ENCODE results near the gene DSCAM. TPM values are rescaled to one million over a fixed set of nuclear protein-coding genes. Genes with fewer than 3 reads are reported as not detected.

Gene DSCAM
- total and polyA plus RNA-seq, 10 of the 15 experiments (the other 5 are each of a cell fraction or from before 2014, with no cell fraction given): not detected

DNA sequence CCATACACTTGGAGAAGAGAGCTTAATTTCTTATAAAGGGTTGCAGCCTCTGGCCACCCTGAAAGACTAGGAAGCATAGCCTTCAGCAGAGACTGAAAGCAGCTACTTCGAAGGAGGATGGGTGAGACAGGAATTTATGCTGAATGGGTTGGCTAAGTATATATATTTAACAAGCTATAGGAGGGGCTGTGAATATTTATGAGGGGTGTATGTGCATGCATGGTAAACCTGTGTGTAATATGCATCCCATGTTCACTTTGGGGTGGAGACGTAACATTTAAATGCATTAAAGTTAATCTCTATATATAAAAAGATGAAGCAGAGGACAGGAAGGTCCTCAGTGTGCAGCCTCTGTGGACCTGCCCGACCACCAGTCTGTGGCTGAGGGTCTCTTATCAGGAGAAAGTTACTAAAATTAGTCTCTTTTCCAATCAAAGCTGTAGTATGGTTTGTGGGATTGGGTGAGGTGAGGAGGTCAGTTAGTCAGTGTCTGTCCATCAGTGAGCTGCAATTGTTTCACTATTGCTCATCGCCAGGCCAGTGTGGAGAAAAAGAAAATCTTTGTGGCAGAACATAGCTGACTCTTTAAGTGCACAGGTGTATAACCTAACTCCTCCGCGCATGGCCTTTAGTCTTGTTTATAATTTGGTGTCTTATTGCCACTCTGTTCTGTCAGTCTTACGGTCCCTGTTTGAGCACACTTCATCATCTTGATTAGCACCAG, 35.4 kb upstream of the DSCAM start:
- POLR2A ChIA-PET: no interaction called here
- intact Hi-C loops (cut with micrococcal nuclease; ENCODE audit: unreplicated experiment): no loop called here

More for the DNA sequence above, 35.4 kb upstream of the DSCAM start:
- BruUV-seq (replicated peaks): no TSS peak
- CTCF ChIA-PET: no interaction called here
- H2AFZ ChIP-seq (ENCODE audit: control insufficient read depth, low read depth, low read length): no peak overlapping the region
- DNase-seq (ENCODE audit: low read depth, low spot score): no peak
- no peak for FAIRE-seq
- SMC1A ChIA-PET (ENCODE audit: uncharacterized antibody, unreplicated experiment): no interaction called here
- RAD21 ChIA-PET (ENCODE audit: unreplicated experiment): no interaction called here
- H3K79me2 ChIP-seq (ENCODE audit: control insufficient read depth, insufficient read depth, low read length): no peaks in the 10 kb centered on the region
- TF ChIP-seq IRF3 (IDR thresholded peaks at IDR 0.05): no peak
- no peak for TF ChIP-seq ZNF217 (IDR thresholded peaks at IDR 0.05)
- TF ChIP-seq POU2F2 (IDR thresholded peaks at IDR 0.05; ENCODE audit: borderline replicate concordance, low read depth, low read length): no peak
- TF ChIP-seq EP300 (IDR thresholded peaks at IDR 0.05; ENCODE audit: borderline replicate concordance in 1 of 2, control insufficient read depth in 1 of 2, low read depth in 2 of 2, low read length in 2 of 2): no peak
- TF ChIP-seq, protein P1, sequence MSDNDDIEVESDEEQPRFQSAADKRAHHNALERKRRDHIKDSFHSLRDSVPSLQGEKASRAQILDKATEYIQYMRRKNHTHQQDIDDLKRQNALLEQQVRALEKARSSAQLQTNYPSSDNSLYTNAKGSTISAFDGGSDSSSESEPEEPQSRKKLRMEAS (IDR thresholded peaks at IDR 0.05; ENCODE audit: low read depth, low read length): no peak
- no peak for TF ChIP-seq IKZF2 (IDR thresholded peaks at IDR 0.05)
- TF ChIP-seq CREM (IDR thresholded peaks at IDR 0.05; ENCODE audit: low read depth): no peak
- no peak for TF ChIP-seq POLR2AphosphoS5 (IDR thresholded peaks at IDR 0.05; ENCODE audit: low read length)
- no peaks in the 10 kb centered on the region for H3K36me3 ChIP-seq (ENCODE audit: control insufficient read depth in 2 of 2, insufficient read depth in 2 of 2, low read length in 1 of 2)
- H3K9ac ChIP-seq (ENCODE audit: control insufficient read depth, insufficient read depth, low read length): no peak overlapping the region
- H4K20me1 ChIP-seq (ENCODE audit: control insufficient read depth, insufficient read depth): no peaks in the 10 kb centered on the region
- H3K4me2 ChIP-seq (ENCODE audit: control insufficient read depth, insufficient read depth): no peak overlapping the region
- no peaks in the 10 kb centered on the region for H3K4me1 ChIP-seq (ENCODE audit: control insufficient read depth, insufficient read depth, low read length)
- no peaks in the 10 kb centered on the region; the same call in 2 of the 3 replicates for H3K9me3 ChIP-seq (replicated peaks; ENCODE audit: control insufficient read depth, insufficient read depth, low read length)
- 31% methylated on average over 5 of the region's 7 CpGs for WGBS (ENCODE audit: insufficient coverage, insufficient replicate concordance, low lambda C conversion rate, missing lambda C conversion rate)
- no peak for ATAC-seq
- no peak overlapping the region for H3K4me3 ChIP-seq
- H3K27ac ChIP-seq (ENCODE audit: control insufficient read depth, insufficient read depth): no peak overlapping the region
- no peaks in the 10 kb centered on the region for H3K27me3 ChIP-seq (replicated peaks in 1 of 2; ENCODE audit: control insufficient read depth in 2 of 2, insufficient read depth in 2 of 2, low read length in 1 of 2)
- in situ Hi-C loops (cut with MboI): no loop called here

Measured in GM12878 (cell line).